Measurements from ENCODE around the gene EARS2.

EARS2 gene

GRCh38 chr16:23495671-23496070 is 61.5 kb downstream of the EARS2 start:
- peaks cover 68% of the 10 kb centered on the region for H3K79me2 ChIP-seq (ENCODE audit: insufficient read depth, low read length)
- no peaks in the 10 kb centered on the region for H3K9me2 ChIP-seq (replicated peaks; ENCODE audit: insufficient read depth, low read length)
- peaks cover 23% of the 10 kb centered on the region; the same call in 1 of the 2 replicates for H3K36me3 ChIP-seq (ENCODE audit: low read length)
- no peak overlapping the region for H3K9ac ChIP-seq (ENCODE audit: low read length)
- H2AFZ ChIP-seq (ENCODE audit: low read depth, low read length, severe bottlenecking) = no peak overlapping the region
- no peaks in the 10 kb centered on the region for H3F3A ChIP-seq (ENCODE audit: insufficient read depth)
- no peaks in the 10 kb centered on the region for H3K27me3 ChIP-seq (ENCODE audit: low read length)
- no peaks in the 10 kb centered on the region for H3K9me3 ChIP-seq (ENCODE audit: insufficient read depth, low read length)
- no peak overlapping the region for H3K27ac ChIP-seq (ENCODE audit: low read depth, low read length)
- TF ChIP-seq EZH2phosphoT487 (conservative IDR thresholded peaks at IDR 0.05; ENCODE audit: low read length) (no peak), CTCF (IDR thresholded peaks at IDR 0.05; ENCODE audit: insufficient read depth, low read length, poor library complexity, severe bottlenecking) (no peak)
- H3K4me2 ChIP-seq (ENCODE audit: low read depth, low read length, poor library complexity, severe bottlenecking) = no peak overlapping the region
- H4K20me1 ChIP-seq (ENCODE audit: low read depth, low read length) = peaks cover 21% of the 10 kb centered on the region
- H3K4me3 ChIP-seq (ENCODE audit: insufficient read depth, low read length, poor library complexity, severe bottlenecking) = no peak overlapping the region

GRCh38 chr16:23494188-23494587 is 63.0 kb downstream of the EARS2 start:
- Histone ChIP-seq H3K36me3 (ENCODE audit: low read length) (peaks cover 35% of the 10 kb centered on the region; the same call in 1 of the 2 replicates), H3K4me3 (ENCODE audit: insufficient read depth, low read length, poor library complexity, severe bottlenecking) (no peak overlapping the region), H3K9me2 (replicated peaks; ENCODE audit: insufficient read depth, low read length) (no peaks in the 10 kb centered on the region), H2AFZ (ENCODE audit: low read depth, low read length, severe bottlenecking) (no peak overlapping the region), H3K4me2 (ENCODE audit: low read depth, low read length, poor library complexity, severe bottlenecking) (no peak overlapping the region), H3F3A (ENCODE audit: insufficient read depth) (no peaks in the 10 kb centered on the region), H3K27me3 (ENCODE audit: low read length) (no peaks in the 10 kb centered on the region), H3K27ac (ENCODE audit: low read depth, low read length) (no peak overlapping the region), H4K20me1 (ENCODE audit: low read depth, low read length) (peaks cover 21% of the 10 kb centered on the region), H3K9me3 (ENCODE audit: insufficient read depth, low read length) (no peaks in the 10 kb centered on the region), H3K79me2 (ENCODE audit: insufficient read depth, low read length) (peaks cover 58% of the 10 kb centered on the region), H3K9ac (ENCODE audit: low read length) (no peak overlapping the region)
- no peak for TF ChIP-seq EZH2phosphoT487 (conservative IDR thresholded peaks at IDR 0.05; ENCODE audit: low read length)
- no peak for TF ChIP-seq CTCF (IDR thresholded peaks at IDR 0.05; ENCODE audit: insufficient read depth, low read length, poor library complexity, severe bottlenecking)

GRCh38 chr16:23491490-23492391 is 65.4 kb downstream of the EARS2 start:
- H3K9ac ChIP-seq (ENCODE audit: low read length) = no peak overlapping the region
- no peak overlapping the region for H3K27ac ChIP-seq (ENCODE audit: low read depth, low read length)
- no peak for TF ChIP-seq CTCF (IDR thresholded peaks at IDR 0.05; ENCODE audit: insufficient read depth, low read length, poor library complexity, severe bottlenecking)
- TF ChIP-seq EZH2phosphoT487 (conservative IDR thresholded peaks at IDR 0.05; ENCODE audit: low read length) = no peak

More at GRCh38 chr16:23491490-23492391, 65.4 kb downstream of the EARS2 start:
- Histone ChIP-seq H3K36me3 (ENCODE audit: low read length) (peaks cover 46% of the 10 kb centered on the region; the same call in 1 of the 2 replicates), H3K27me3 (ENCODE audit: low read length) (no peaks in the 10 kb centered on the region), H3K4me3 (ENCODE audit: insufficient read depth, low read length, poor library complexity, severe bottlenecking) (no peak overlapping the region), H3K9me3 (ENCODE audit: insufficient read depth, low read length) (no peaks in the 10 kb centered on the region), H2AFZ (ENCODE audit: low read depth, low read length, severe bottlenecking) (no peak overlapping the region), H3K4me2 (ENCODE audit: low read depth, low read length, poor library complexity, severe bottlenecking) (no peak overlapping the region), H3K9me2 (replicated peaks; ENCODE audit: insufficient read depth, low read length) (no peaks in the 10 kb centered on the region), H3K79me2 (ENCODE audit: insufficient read depth, low read length) (peaks cover 41% of the 10 kb centered on the region), H4K20me1 (ENCODE audit: low read depth, low read length) (peaks cover 10% of the 10 kb centered on the region), H3F3A (ENCODE audit: insufficient read depth) (no peaks in the 10 kb centered on the region)
